Gastroesophageal sphincter (tissue), 4 donors: ENCODE measurements around the gene MRGPRG. TPM values are rescaled to one million over a fixed set of nuclear protein-coding genes. Genes with fewer than 3 reads are reported as not detected.

Source experiments
- ATAC-seq: fragments of 150-250 bp; one replicate; pipeline ENCODE4 v1.9.1; 2016; ENCODE audit warnings: mild to moderate bottlenecking, moderate library complexity
- H3K27ac ChIP-seq, 4 donors: fragments of 200-600 bp; sonication (generic) in 3 of 4; 1 replicate in 3 of 4; 2 replicates in 1 of 4; pipeline ENCODE4 v1.5.1; 2016 to 2019
- H3K27me3 ChIP-seq: fragments of 200-600 bp; sonication (generic); one replicate; pipeline ENCODE4 v1.5.1; 2019
- H3K36me3 ChIP-seq, 2 donors: fragments of 200-600 bp; sonication (generic); one replicate each; pipeline ENCODE4 v1.5.1; 2019; ENCODE audit warnings: control low read depth in 1 of 2
- H3K4me1 ChIP-seq, 3 donors: fragments of 200-600 bp; sonication (generic); 1 replicate in 2 of 3; 2 replicates in 1 of 3; pipeline ENCODE4 v1.5.1; 2016 to 2019; ENCODE audit warnings: control low read depth in 2 of 3
- H3K4me3 ChIP-seq, 2 donors: fragments of 200-600 bp; sonication (generic); one replicate each; pipeline ENCODE4 v1.5.1; 2019; ENCODE audit warnings: mild to moderate bottlenecking in 1 of 2, moderate library complexity in 1 of 2
- H3K9me3 ChIP-seq, 3 donors: fragments of 200-600 bp; sonication (generic); one replicate each; pipeline ENCODE4 v1.5.1; 2017 to 2019; ENCODE audit warnings: control low read depth in 2 of 3
- EP300 ChIP-seq: sonication (generic); formaldehyde crosslinking; IDR thresholded peaks from one replicate; pipeline ENCODE4 v1.6.1; 2017; ENCODE audit warnings: antibody characterized with exemption, mild to moderate bottlenecking
- POLR2A ChIP-seq, 2 donors: fragments of 450-650 bp; IDR thresholded peaks; one replicate each; pipeline ENCODE4 v1.6.1; 2017; ENCODE audit warnings: antibody characterized with exemption in 2 of 2, mild to moderate bottlenecking in 2 of 2, moderate library complexity in 1 of 2
- POLR2AphosphoS5 ChIP-seq: sonication (generic); formaldehyde crosslinking; IDR thresholded peaks from one replicate; pipeline ENCODE4 v1.6.1; 2017; ENCODE audit warnings: antibody characterized with exemption
- WGBS, 2 donors: methylation state at CpG; one replicate each; pipeline ENCODE4 v1.1.5; 2018; ENCODE audit warnings: low coverage in 1 of 2; 5-methylcytosine and 5-hydroxymethylcytosine counted together
- total RNA-seq, 4 donors: library from RNA; depleted of rRNA; stranded (reverse); fragments of >200 nt; gene quantifications; one replicate each; pipeline ENCODE4 v1.1.0, GENCODE V29; 2016
- TF ChIP-seq, protein P1 (sequence below), 4 experiments: fragments of 200-600 bp in 2 of 4; fragments of 450-650 bp in 2 of 4; sonication (generic) in 1 of 4; IDR thresholded peaks; one replicate each; pipeline ENCODE4 v1.5.1; 2017 to 2019; ENCODE audit warnings: antibody characterized with exemption in 4 of 4, mild to moderate bottlenecking in 2 of 4, moderate library complexity in 2 of 4

The MRGPRG gene
- total RNA-seq, 4 donors from 2014 or later = not detected

DNA sequence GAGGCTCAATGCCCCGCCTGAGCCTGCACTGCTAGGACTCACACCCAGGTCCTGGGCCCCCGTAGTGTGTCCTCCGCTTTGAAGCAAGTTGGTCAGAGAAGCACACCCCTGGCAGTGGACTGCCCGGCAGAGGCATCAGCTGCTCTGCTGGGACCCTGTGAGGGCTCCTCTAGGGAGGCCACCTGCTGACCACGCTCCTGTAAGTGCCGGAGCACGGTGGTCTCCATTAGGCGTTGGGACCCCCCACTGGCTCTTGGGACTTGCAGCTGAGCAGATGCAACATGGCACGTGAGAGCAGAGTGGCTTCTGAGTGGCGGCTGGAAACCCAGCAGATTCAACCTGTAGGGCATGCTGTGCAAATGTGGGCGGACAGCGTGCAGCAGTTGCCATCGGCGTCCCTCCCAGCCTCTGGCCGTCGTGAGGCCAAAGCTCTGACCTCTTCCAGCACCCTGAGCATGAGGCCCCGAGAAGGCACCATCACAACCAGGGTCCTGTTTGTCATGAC is 16.9 kb downstream of the MRGPRG start:
- ATAC-seq = no peak
- Histone ChIP-seq H3K4me1 (peaks cover 0 to 25% (median 10%) of the 10 kb centered on the region in 3 donors), H3K36me3 (no peaks in the 10 kb centered on the region), H3K27ac (no peak overlapping the region), H3K9me3 (no peaks in the 10 kb centered on the region), H3K4me3 (no peak overlapping the region), H3K27me3 (peaks cover 74% of the 10 kb centered on the region)
- TF ChIP-seq, protein P1, sequence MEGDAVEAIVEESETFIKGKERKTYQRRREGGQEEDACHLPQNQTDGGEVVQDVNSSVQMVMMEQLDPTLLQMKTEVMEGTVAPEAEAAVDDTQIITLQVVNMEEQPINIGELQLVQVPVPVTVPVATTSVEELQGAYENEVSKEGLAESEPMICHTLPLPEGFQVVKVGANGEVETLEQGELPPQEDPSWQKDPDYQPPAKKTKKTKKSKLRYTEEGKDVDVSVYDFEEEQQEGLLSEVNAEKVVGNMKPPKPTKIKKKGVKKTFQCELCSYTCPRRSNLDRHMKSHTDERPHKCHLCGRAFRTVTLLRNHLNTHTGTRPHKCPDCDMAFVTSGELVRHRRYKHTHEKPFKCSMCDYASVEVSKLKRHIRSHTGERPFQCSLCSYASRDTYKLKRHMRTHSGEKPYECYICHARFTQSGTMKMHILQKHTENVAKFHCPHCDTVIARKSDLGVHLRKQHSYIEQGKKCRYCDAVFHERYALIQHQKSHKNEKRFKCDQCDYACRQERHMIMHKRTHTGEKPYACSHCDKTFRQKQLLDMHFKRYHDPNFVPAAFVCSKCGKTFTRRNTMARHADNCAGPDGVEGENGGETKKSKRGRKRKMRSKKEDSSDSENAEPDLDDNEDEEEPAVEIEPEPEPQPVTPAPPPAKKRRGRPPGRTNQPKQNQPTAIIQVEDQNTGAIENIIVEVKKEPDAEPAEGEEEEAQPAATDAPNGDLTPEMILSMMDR (IDR thresholded peaks at IDR 0.05) = no peak
- TF ChIP-seq POLR2AphosphoS5 = no peak
- no peak for TF ChIP-seq POLR2A (IDR thresholded peaks at IDR 0.05)
- no peak for TF ChIP-seq EP300
- WGBS, 2 donors = no CpG with 5 or more reads among the region's 17 CpGs

DNA sequence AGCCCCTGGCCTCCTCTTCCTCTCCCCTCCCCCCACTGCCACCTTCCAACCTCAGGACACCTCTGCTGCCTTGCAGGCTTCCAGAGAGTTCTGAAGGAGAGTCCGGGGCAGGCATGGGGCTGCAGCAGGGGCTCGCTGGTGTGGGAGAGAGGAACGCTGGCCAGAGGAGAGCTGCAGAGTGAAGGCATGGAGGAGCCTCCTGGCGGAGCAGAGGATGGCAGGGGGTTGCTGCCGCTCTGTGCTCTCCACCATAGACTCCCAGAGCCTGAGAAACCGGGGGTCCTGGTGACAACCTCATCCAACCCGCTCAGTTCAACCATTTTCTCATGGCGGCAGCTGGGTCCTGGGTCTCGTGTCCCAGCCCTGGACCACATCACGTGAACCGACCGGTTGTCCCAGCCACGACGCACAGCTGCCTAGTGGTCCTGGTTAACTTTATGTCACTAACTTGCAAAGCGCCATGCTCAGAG is 17.5 kb downstream of the MRGPRG start:
- Histone ChIP-seq H3K4me1 (peaks cover 0 to 25% (median 10%) of the 10 kb centered on the region in 3 donors), H3K36me3 (no peaks in the 10 kb centered on the region), H3K4me3 (no peak overlapping the region), H3K27ac (no peak overlapping the region), H3K27me3 (peaks cover 78% of the 10 kb centered on the region), H3K9me3 (no peaks in the 10 kb centered on the region)
- no peak for ATAC-seq
- WGBS, 2 donors = no CpG with 5 or more reads among the region's 15 CpGs
- TF ChIP-seq POLR2A (IDR thresholded peaks at IDR 0.05) = no peak
- TF ChIP-seq, protein P1 (IDR thresholded peaks at IDR 0.05) = no peak
- TF ChIP-seq POLR2AphosphoS5 = no peak
- TF ChIP-seq EP300 = no peak

DNA sequence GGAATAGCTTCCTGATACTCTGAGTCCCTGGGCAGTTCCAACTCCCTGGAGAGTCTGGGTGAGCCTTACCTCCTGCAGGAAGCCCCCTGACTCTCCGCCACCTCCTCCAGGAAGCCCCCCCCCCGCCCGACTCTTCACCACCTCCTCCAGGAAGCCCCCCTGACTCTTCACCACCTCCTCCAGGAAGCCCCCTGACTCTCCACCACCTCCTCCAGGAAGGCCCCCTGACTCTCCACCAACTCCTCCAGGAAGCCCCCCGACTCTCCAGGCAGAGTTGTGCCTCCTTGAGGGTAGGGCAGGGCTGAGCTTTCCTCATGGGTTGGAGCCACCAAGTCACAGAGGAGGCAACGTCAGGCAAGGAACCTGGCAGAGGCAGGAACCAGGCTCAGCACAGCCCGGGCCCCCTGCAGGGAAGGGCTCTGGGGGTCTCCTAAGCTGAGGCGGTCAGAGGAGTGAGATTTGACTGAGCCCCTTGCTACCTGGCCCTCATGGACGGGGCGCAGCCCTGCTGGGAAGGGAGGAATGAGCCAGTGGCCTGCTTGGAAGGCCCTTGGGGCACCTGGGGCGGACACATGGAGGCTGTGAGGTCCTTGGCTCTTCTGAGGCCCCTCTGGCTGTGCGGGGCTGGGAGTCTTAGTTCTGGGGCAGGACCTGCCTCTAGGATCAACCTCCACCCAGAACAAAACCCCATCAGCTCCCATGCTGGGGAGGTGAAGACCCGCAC is 18.1 kb downstream of the MRGPRG start:
- Histone ChIP-seq H3K9me3 (no peaks in the 10 kb centered on the region), H3K27me3 (peaks cover 84% of the 10 kb centered on the region), H3K4me1 (peaks cover 0 to 19% (median 8%) of the 10 kb centered on the region in 3 donors), H3K27ac (no peak overlapping the region), H3K4me3 (no peak overlapping the region), H3K36me3 (no peaks in the 10 kb centered on the region)
- ATAC-seq = no peak
- TF ChIP-seq POLR2A (IDR thresholded peaks at IDR 0.05) (no peak), POLR2AphosphoS5 (no peak), EP300 (no peak)
- TF ChIP-seq, protein P1 (IDR thresholded peaks at IDR 0.05) = no peak
- 100% methylated on average over 2 of the region's 12 CpGs; no CpG with 5 or more reads in 1 of the 2 donors for WGBS, 2 donors

DNA sequence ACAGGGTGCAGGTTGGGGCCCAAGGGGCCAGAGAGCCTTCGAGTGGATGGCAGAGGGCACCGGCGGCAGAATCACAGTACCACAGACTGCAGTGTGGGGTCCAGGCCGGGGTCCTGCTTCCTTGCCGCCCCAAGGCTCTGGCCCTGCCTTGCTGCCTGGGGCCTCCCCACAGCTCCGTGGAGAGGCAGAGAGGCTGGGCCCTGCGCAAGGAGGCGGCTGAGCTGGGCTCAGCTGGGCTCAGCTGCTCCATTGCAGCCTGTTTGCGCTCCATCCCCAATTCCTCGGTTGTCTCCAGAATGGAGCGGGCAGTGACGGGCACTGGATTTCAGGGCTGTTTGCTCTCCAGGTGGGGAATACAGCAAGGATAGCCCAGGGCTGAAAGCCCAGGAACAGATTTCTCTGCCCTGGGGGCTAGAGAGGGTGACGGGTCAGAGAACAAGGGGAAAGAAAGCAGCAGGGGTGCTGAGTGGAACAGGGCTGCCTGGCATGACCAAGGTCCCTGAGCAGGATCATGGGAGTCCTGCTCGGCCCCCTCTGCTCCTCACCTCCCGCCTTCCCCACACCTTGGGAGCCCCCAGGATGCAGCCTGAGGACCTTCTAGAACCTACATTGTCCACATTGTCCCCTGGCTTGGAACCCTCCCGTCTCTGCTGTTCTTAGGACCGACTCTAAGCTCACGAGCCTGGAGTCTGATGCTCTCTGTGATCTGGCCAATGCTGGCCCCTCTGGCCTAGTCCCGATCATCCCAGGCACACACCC is 18.9 kb downstream of the MRGPRG start:
- H3K27ac ChIP-seq = no peak overlapping the region
- H3K4me1 ChIP-seq = peaks cover 0 to 14% (median 6%) of the 10 kb centered on the region in 3 donors
- peaks cover 85% of the 10 kb centered on the region for H3K27me3 ChIP-seq
- H3K9me3 ChIP-seq = no peaks in the 10 kb centered on the region
- ATAC-seq = no peak
- TF ChIP-seq POLR2AphosphoS5 = no peak
- no peak for TF ChIP-seq POLR2A (IDR thresholded peaks at IDR 0.05)
- no peak for TF ChIP-seq EP300
- TF ChIP-seq, protein P1 (IDR thresholded peaks at IDR 0.05) = no peak
- H3K4me3 ChIP-seq = no peak overlapping the region
- H3K36me3 ChIP-seq = no peaks in the 10 kb centered on the region
- 65% methylated on average over 4 of the region's 19 CpGs; no CpG with 5 or more reads in 1 of the 2 donors for WGBS, 2 donors
